ENCODE results near the gene EHBP1L1.

The EHBP1L1 gene

DNA sequence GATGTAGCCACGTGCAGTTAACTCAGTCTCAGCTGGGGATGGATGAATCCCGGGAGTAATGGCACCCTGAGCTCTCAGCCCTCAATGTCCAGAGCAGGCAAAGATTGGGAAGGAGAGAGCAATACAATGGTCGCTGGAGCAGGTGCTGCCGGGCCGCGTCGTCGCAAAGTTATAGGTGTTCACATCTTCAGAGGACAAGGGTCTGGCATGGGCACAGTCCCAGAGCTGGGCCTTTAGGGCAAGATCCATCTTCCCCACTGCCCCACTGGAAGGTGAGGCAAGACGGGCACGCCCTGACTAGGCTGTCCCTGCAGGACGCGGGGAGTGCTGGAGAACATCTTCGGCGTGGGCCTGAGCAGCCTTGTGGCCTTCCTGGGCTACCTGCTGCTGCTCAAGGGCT, 47.3 kb downstream of the EHBP1L1 start (continued):
- TF ChIP-seq, protein P1, sequence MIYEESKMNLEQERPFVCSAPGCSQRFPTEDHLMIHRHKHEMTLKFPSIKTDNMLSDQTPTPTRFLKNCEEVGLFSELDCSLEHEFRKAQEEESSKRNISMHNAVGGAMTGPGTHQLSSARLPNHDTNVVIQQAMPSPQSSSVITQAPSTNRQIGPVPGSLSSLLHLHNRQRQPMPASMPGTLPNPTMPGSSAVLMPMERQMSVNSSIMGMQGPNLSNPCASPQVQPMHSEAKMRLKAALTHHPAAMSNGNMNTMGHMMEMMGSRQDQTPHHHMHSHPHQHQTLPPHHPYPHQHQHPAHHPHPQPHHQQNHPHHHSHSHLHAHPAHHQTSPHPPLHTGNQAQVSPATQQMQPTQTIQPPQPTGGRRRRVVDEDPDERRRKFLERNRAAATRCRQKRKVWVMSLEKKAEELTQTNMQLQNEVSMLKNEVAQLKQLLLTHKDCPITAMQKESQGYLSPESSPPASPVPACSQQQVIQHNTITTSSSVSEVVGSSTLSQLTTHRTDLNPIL (CRISPR knock-in tag; IDR thresholded peaks at IDR 0.05; ENCODE audit: low read depth): no peak
- TF ChIP-seq ESRRG (CRISPR knock-in tag; IDR thresholded peaks at IDR 0.05): no peak
- TF ChIP-seq ISL1 (CRISPR knock-in tag; IDR thresholded peaks at IDR 0.05): no peak

DNA sequence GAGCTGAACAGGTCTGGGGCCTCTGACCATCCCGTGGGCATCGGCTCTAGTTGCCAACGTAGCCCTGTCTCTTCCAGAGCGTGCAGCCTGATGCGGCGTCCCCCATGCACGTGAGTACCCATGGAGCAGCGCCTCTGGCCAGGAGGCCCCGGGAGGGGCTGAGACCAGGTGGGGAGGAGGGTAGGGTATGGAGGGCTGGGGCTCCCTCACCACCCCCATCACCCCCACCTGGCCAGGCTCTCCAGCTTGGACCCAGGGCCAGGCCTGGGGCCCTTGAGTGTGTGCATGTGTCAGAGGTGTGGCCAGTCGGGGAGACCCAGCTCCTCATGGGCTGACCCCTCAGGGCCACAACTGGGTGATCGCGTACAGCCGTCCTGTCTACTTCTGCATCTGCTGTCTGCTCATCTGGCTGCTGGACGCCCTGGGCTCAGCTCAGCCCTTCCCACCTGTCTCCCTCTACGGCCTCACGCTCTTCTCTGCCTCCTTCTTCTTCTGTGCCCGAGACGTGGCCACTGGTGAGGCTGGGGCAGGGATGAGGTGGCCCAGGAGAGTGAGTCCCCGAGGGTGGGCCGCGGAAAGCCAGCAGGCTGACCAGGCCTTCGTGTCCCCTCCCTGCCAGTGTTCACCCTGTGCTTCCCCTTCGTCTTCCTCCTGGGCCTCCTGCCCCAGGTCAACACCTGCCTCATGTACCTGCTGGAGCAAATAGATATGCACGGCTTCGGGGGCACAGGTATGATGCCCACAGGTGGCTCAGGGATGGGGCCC, 48.2 kb downstream of the EHBP1L1 start:
- TF ChIP-seq, protein P2, sequence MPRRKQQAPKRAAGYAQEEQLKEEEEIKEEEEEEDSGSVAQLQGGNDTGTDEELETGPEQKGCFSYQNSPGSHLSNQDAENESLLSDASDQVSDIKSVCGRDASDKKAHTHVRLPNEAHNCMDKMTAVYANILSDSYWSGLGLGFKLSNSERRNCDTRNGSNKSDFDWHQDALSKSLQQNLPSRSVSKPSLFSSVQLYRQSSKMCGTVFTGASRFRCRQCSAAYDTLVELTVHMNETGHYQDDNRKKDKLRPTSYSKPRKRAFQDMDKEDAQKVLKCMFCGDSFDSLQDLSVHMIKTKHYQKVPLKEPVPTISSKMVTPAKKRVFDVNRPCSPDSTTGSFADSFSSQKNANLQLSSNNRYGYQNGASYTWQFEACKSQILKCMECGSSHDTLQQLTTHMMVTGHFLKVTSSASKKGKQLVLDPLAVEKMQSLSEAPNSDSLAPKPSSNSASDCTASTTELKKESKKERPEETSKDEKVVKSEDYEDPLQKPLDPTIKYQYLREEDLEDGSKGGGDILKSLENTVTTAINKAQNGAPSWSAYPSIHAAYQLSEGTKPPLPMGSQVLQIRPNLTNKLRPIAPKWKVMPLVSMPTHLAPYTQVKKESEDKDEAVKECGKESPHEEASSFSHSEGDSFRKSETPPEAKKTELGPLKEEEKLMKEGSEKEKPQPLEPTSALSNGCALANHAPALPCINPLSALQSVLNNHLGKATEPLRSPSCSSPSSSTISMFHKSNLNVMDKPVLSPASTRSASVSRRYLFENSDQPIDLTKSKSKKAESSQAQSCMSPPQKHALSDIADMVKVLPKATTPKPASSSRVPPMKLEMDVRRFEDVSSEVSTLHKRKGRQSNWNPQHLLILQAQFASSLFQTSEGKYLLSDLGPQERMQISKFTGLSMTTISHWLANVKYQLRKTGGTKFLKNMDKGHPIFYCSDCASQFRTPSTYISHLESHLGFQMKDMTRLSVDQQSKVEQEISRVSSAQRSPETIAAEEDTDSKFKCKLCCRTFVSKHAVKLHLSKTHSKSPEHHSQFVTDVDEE (CRISPR knock-in tag; IDR thresholded peaks at IDR 0.05): no peak
- TF ChIP-seq, protein P1 (CRISPR knock-in tag; IDR thresholded peaks at IDR 0.05; ENCODE audit: low read depth): no peak
- no peak for TF ChIP-seq GLIS3 (CRISPR knock-in tag; IDR thresholded peaks at IDR 0.05)
- TF ChIP-seq, protein P3, sequence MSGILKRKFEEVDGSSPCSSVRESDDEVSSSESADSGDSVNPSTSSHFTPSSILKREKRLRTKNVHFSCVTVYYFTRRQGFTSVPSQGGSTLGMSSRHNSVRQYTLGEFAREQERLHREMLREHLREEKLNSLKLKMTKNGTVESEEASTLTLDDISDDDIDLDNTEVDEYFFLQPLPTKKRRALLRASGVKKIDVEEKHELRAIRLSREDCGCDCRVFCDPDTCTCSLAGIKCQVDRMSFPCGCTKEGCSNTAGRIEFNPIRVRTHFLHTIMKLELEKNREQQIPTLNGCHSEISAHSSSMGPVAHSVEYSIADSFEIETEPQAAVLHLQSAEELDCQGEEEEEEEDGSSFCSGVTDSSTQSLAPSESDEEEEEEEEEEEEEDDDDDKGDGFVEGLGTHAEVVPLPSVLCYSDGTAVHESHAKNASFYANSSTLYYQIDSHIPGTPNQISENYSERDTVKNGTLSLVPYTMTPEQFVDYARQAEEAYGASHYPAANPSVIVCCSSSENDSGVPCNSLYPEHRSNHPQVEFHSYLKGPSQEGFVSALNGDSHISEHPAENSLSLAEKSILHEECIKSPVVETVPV (CRISPR knock-in tag; IDR thresholded peaks at IDR 0.05): no peak
- TF ChIP-seq, protein P4, sequence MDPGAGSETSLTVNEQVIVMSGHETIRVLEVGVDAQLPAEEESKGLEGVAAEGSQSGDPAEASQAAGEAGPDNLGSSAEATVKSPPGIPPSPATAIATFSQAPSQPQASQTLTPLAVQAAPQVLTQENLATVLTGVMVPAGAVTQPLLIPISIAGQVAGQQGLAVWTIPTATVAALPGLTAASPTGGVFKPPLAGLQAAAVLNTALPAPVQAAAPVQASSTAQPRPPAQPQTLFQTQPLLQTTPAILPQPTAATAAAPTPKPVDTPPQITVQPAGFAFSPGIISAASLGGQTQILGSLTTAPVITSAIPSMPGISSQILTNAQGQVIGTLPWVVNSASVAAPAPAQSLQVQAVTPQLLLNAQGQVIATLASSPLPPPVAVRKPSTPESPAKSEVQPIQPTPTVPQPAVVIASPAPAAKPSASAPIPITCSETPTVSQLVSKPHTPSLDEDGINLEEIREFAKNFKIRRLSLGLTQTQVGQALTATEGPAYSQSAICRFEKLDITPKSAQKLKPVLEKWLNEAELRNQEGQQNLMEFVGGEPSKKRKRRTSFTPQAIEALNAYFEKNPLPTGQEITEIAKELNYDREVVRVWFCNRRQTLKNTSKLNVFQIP (CRISPR knock-in tag; IDR thresholded peaks at IDR 0.05; ENCODE audit: borderline replicate concordance, low read depth): no peak
- no peak for TF ChIP-seq ARNTL (CRISPR knock-in tag; IDR thresholded peaks at IDR 0.05; ENCODE audit: borderline replicate concordance, low read depth)
- TF ChIP-seq TCF4 (CRISPR knock-in tag; IDR thresholded peaks at IDR 0.05; ENCODE audit: borderline replicate concordance): no peak
- TF ChIP-seq SNAI2 (CRISPR knock-in tag; IDR thresholded peaks at IDR 0.05): no peak
- no peak for TF ChIP-seq RARB (CRISPR knock-in tag; IDR thresholded peaks at IDR 0.05)
- no peak for TF ChIP-seq BACH2 (CRISPR knock-in tag; IDR thresholded peaks at IDR 0.05; ENCODE audit: borderline replicate concordance)
- no peak for TF ChIP-seq ESRRG (CRISPR knock-in tag; IDR thresholded peaks at IDR 0.05)
- TF ChIP-seq ZC3H10 (CRISPR knock-in tag; IDR thresholded peaks at IDR 0.05): no peak
- TF ChIP-seq CSDC2 (CRISPR knock-in tag; IDR thresholded peaks at IDR 0.05): no peak
- TF ChIP-seq ZNF565 (CRISPR knock-in tag; conservative IDR thresholded peaks at IDR 0.05; ENCODE audit: low read depth): no peak
- TF ChIP-seq, protein P5, sequence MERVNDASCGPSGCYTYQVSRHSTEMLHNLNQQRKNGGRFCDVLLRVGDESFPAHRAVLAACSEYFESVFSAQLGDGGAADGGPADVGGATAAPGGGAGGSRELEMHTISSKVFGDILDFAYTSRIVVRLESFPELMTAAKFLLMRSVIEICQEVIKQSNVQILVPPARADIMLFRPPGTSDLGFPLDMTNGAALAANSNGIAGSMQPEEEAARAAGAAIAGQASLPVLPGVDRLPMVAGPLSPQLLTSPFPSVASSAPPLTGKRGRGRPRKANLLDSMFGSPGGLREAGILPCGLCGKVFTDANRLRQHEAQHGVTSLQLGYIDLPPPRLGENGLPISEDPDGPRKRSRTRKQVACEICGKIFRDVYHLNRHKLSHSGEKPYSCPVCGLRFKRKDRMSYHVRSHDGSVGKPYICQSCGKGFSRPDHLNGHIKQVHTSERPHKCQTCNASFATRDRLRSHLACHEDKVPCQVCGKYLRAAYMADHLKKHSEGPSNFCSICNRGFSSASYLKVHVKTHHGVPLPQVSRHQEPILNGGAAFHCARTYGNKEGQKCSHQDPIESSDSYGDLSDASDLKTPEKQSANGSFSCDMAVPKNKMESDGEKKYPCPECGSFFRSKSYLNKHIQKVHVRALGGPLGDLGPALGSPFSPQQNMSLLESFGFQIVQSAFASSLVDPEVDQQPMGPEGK (CRISPR knock-in tag; IDR thresholded peaks at IDR 0.05; ENCODE audit: borderline replicate concordance): no peak
- TF ChIP-seq PPARA (CRISPR knock-in tag; IDR thresholded peaks at IDR 0.05; ENCODE audit: borderline replicate concordance): no peak
- TF ChIP-seq ZFP30 (CRISPR knock-in tag; IDR thresholded peaks at IDR 0.05): no peak
- no peak for TF ChIP-seq TOX (CRISPR knock-in tag; IDR thresholded peaks at IDR 0.05; ENCODE audit: borderline replicate concordance)
- ATAC-seq: no peak; the same call in 2 of the 3 replicates
